Measurements from ENCODE around the gene SPAG16.

DNA sequence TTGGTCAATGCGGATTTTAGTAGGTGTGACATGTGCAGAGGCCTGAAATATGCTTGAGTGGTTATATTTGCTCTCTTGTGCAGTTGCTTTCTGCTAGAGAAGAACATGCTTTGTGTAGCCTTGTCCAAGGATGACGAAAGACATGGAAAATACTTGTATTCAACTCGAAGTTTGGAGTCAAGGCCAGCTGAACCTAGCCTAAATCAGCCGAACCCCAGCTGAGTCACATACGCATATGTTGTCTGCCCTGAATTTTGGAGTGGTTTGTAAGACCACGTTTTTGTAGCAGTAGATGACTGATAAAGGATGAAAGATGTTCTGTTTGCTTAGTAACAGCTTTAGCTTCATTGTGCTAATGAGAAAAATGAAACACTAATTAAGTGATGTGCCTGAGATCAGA, 22.5 kb upstream of the SPAG16 start:
- no peak for TF ChIP-seq CTCF (IDR thresholded peaks at IDR 0.05; ENCODE audit: insufficient read depth, low read depth, low read length)
- no peak for TF ChIP-seq EZH2 (IDR thresholded peaks at IDR 0.05; ENCODE audit: insufficient read depth, low read length)

Data from astrocyte (in vitro differentiated cells and primary cell).